NCI-H2107 treated with DMSO at 0.1 percent for 48 hours (cell line): ENCODE measurements around the gene ASMT.
A peak's percentile ranks its signal among the peaks of the same experiment; 100 is the strongest.
"Not testable (repeated sequence)": the region's sequence is repeated elsewhere in the genome, so short reads cannot be mapped to it uniquely, and the experiment has no call there.

Source experiments
- DNase-seq: peaks from one replicate; lab custom pipeline; 2025; ENCODE audit not compliant: unreplicated experiment; lab: John Stamatoyannopoulos, UW

ASMT gene, protein sequence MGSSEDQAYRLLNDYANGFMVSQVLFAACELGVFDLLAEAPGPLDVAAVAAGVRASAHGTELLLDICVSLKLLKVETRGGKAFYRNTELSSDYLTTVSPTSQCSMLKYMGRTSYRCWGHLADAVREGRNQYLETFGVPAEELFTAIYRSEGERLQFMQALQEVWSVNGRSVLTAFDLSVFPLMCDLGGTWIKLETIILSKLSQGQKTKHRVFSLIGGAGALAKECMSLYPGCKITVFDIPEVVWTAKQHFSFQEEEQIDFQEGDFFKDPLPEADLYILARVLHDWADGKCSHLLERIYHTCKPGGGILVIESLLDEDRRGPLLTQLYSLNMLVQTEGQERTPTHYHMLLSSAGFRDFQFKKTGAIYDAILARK

DNA sequence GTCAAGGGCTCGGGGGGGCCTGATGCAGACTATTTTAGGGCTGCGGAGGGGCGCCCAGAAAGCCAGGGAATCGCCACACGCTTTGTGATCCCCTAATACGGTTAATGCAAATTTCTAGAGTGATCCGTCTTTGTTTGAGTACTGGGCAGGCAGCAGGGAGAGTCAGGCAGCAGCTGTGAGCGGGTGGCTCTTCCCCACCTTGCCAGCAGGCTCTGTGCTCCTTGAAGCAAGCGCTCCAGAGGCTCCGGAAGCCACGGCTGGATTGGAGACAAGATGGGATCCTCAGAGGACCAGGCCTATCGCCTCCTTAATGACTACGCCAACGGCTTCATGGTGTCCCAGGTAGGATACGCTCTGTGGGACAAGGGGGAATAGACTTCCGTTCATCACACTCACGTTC, at the start of gene ASMT:
ASMT (plus strand) TSS at position 133 of the 400 bp plus-strand sequence; CDS start at position 274, 141 bp downstream.
- no peak for DNase-seq

DNA sequence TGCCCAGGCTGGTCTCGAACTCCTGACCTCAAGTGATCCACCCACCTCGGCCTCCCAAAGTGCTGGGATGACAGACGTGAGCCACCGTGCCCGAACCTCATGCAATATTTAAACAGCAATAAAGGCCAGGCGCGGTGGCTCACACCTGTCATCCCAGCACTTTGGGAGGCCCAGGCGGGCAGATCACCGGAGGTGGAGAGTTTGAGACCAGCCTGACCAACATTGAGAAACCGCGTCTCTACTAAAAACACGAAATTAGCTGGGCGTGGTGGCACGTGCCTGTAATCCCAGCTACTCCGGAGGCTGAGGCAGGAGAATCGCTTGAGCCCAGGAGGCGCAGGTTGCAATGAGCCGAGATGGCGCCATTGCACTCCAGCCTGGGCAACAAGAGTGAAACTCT, 40.7 kb upstream of the ASMT start:
- DNase-seq: not testable (repeated sequence)

DNA sequence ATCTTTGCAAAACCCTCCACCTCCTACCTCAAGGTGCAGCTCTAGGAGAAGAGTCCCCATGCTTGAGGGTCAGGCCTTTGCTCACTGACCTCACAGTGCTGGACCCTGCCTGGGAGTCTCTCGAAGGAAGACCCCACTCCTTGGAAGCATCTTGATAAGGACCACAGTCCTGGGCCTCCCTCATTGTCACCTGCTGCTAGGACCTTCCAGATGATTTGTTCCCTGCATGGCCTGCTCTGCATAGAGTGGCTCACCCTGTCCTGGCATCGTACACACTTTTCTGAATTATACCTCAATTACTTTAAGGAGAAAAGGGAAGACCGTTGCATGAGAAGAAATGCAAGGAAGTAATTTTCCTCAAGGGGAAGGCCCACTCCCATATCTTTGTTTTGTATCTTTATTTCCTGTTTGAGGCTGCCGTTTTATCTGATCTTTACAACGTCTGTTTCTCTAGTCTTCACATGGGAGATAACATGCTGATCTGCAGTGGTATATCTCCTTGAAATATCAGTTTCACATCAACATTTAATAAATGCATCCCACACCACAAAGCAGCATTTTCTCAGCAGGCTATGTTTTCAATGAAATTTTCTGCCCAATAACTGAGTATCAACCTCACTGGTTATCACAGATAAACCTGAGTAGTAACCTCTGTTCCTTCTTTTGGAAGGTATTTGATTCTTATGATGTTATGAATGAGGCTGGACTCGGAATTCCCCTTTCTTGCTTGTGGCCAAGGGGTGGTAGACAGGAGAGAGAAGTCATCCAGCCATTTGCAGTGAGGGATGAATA, 38.5 kb upstream of the ASMT start:
- DNase-seq: no peak

DNA sequence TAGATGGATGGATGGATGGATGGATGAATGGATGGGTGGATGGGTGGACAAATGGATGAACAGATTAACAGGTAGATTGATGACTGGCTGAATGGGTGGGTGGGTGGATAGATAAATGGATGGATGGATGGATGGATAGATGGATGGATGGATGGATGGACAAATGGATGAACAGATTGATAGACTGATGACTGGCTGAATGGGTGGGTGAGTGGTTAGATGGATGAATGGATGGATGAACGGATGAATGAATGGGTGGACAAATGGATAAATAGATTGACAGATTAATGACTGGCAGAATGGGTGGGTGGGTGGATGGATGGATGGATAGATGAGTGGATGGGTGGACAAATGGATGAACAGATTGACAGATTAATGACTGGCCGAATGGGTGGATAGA, 37.0 kb upstream of the ASMT start:
- DNase-seq: no peak

DNA sequence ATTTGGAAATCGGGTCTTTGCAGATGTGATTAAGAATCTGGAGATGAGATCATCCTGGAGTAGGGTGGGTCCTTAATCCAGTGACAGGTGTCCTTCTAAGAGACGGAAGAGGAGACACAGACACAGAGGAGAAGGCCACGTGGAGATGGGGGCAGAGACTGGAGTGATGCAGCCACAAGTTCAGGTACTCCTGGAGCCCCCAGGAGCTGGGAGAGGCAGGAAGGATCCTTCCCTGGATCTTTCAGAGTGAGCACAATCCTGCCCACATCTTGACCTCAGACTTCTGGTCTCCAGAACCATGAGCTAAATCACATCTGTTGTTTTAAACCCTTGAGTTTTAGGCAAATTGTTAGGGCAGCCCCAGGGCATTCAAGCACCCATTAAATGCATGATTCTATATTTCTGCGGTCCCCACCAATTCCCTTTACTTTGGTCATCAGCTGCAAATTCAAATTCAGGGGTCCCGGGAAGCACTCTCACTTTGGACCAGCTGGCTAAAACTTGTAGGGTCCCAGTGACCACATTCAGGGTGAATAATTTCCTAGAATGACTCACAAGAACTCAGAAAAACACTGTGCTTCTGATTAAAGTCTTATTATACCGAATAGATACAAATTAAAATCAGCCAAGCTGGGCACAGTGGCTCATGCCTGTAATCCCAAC, 36.2 kb upstream of the ASMT start:
- DNase-seq: no peak

DNA sequence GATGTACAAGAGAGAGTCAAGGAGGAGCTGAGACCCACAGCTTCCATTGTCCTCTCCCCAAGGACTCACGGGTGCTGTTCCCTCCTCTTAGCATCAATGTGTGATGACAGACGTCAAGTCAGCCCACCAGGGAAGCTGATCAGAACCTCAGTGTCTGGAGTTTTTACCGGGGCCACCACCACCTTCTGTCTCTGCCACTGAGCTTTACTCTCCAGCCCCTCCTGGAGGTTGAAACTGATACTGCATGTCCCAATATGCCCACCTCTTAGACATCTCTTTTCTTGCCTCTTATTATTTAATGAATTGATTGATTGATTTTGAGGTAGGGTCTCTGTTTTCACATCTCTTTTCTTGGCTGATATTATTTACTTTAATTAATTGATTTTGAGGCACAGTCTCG, 33.7 kb upstream of the ASMT start:
- peak; percentile 54 for DNase-seq

DNA sequence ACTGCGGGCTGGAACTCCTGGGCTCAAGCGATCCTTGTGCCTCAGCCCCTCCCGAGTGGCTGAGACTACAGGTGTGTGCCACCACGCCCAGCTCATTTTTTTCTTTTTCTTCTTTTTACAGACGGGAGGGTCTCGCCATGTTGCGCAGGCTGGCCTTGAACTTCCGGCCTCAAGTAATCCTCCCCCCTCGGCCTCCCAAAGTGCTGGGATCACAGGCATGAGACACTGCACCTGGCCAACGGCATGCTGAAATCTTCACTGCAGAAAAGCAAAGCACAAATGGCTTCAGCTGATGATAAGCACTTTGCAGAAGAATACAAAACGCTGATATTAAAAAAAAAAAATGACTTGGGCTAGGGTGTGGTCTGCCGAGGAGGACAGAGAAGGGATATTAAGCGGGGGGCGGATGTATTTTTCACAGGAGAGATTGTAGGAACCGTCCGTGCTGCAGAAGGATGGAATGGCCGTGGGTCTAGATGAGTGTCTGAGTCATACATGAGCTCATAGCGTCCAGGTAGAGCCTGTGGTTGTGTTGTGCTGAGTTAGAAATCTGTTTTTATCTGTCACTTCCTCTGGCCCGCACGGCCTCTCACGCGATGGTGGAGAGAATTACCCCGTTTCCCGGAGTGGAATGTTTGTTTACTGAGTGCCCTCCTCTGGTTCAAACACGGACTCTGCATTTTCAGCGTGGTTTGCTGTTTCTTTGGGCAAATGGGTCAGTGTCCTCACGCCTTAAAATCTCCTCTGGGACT, 32.0 kb upstream of the ASMT start:
- DNase-seq: no peak

DNA sequence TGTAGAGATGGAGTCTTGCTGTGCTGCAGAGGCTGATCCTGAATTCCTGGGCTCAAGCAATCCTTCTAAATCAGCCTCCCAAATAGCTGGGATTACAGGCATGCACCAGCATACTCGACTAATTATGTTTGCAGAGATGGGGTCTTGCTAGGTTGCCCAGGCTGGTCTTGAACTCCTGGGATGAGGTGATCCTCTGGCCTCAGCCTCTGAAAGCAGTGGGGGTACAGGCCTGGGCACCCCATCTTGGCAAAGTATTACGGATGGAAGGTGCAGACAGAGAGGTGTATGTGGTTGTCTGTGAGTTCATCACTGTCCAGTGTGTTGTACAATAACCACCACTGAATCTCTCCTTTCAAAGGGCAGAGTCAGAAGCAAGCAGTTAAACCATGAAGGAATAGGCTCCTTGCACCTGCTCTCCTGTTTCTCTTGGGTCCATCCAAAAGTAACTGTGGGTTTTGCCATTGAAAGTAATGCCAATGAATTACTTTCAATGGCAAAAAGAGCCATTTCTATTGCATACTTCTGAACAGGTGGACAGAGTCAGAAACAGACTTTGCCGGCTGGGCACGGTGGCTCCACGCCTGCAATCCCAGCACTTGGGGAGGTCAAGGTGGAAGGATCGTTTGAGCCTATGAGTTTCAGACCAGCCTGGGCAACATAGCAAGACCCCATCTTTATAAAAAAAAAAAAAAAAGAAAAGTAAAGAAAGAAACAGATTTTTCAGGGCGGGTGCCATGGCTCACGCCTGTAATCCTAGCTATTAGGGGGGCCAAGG, 30.4 kb upstream of the ASMT start:
- DNase-seq: no peak

DNA sequence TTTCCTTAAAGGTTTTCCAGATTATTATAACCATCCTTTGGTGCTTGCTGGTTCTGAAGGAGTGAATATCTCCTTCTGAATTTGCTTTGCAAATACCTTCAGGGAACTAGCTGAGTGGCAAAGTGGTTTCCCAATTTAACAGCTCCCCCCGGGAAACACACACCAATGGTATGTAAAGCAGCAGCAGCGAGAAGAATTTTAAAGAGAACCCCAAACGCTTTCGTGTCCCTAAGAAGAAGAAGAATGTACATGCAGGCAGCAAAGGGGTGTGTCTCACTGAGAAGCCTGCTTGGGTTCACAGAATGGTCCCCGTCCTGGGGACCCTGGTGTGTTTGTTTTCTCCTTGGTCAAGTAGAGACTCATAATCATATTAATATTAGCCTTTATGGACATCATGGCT, 27.7 kb upstream of the ASMT start:
- no peak for DNase-seq

DNA sequence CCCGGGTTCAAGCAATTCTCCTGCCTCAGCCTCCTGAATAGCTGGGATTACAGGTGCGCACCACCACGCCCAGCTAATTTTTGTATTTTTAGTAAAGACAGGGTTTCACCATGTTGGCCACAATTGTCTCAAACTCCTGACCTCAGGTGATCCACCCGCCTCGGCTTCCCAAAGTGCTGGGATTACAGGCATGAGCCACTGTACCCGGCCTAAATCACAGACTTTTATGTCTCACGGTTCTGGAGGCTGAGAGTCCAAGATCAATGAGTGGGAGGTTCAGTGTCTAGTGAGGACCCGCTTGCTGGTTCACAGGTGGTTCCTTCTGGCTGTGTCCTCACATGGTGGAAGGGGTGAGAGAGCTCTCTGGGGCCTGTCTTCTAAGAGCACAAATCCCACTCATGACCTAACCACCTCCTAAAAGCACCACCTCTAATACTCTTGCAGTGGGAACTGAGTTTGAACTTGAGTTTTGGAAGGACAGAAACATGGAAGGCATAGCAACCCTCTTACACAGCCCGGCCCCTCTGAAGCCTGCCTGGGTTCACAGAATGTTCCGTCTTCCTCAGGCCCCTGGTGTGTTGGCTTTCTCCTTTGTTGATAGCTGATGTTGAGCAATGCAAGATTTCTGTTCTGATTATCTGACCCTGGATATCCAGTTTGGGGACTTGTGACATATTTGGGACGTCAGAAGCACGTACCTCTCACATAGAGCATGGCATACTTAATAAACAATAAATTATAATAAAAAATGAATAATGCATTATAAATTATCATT, 25.3 kb upstream of the ASMT start:
- DNase-seq: no peak

DNA sequence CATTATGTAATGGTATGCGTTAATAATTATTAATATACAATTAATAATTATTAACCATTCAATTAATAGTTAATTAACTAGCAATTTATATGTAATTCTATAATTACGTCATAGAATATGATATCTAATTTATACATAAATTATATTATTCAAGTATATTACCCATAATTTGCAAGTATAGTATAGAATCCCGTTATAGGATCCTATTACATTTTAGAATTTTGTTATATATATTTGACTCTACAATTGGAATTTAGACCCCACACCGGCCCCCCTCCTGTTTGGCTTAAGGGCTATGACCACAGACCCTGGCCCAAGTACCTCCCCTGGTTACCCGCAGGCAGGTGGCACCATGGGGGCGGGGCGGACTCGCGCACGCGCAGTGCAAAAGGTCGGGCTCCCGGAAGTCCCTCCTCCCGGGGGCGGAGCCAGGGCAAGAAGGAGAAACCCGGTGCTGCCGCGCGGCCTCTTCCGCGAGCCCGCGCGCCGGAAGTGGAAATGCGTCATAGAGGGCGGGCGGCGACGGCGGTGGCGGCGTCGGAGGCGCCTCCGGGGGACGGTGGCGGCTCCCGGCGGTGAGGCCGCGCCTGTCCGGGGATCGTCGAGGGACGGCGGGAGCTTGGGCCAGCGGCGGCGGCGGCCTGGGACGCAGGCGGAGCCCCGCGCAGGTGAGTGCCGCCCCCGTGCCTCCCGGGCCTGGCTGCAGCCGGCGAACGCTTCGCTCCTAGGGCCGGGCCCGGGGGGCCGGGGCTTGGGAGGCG, 23.6 kb upstream of the ASMT start, which contains the start of gene AKAP17A:
AKAP17A (plus strand) TSS at position 503 of the 761 bp plus-strand sequence. CDS start 1,859 bp downstream, outside the sequence.
- peak; percentile 87 for DNase-seq

DNA sequence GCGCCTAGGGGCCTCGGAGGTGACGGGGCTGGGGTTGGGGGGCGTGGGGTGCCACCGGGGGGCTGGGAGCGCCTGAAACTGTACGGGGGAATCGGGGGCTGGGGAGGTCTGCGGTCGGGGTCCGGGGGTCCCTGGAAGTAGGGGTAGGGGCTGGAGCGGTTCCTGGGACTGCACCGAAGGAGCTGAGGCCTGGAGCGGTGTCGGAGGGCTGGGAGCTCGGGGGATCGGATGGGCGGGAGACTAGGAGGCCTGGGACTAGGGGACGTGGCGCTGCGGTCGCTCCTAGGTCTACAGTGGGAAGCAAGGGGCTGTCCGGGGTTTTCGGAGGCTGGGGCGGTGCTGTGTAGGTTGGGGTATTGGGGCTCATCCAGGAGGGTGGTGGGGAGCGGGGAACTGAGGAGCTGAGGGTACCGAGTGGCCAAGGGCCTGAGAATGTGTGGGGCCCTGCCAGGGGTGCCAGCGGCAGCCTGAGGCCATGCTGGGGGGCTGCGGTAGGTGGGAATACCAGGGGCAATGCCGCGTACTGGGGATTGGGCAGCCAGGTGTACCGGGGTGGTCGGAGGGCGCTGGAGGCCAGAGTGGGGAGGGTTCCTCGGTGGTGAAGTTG, 22.9 kb upstream of the ASMT start:
- DNase-seq: no peak

DNA sequence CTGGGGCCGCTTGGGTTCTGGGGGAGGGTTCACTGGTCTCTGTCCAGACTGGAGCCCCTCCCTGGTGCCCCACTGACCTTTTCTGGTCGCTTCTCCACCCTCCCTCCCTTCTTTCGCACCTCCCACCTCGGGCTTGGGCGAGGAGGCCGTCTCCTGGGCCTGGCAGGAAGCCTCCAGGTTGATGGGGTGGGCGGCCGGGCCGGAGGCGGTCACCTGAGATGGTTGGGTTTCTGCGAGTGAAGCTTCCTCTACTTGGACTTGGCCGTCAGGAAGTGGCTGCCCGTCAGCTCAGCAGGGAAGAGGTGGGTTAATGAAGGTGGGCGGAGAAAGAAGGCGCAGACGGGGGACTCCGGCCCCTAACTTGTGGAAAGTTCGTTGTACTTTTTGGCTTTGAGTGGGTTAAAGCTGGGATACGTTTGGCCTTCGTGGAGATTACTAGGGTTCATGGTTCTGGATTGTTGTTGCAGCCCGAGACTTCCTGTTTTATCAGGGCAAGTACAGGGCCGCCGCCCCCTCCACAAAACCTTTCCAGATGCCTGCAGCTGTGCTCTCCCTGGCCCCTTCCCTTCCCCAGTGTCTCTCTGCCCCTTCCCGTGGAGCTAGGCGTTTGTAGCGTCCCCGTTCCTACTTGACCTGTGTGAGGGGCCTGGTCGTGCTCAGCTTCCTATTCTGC, 22.3 kb upstream of the ASMT start:
- no peak for DNase-seq

DNA sequence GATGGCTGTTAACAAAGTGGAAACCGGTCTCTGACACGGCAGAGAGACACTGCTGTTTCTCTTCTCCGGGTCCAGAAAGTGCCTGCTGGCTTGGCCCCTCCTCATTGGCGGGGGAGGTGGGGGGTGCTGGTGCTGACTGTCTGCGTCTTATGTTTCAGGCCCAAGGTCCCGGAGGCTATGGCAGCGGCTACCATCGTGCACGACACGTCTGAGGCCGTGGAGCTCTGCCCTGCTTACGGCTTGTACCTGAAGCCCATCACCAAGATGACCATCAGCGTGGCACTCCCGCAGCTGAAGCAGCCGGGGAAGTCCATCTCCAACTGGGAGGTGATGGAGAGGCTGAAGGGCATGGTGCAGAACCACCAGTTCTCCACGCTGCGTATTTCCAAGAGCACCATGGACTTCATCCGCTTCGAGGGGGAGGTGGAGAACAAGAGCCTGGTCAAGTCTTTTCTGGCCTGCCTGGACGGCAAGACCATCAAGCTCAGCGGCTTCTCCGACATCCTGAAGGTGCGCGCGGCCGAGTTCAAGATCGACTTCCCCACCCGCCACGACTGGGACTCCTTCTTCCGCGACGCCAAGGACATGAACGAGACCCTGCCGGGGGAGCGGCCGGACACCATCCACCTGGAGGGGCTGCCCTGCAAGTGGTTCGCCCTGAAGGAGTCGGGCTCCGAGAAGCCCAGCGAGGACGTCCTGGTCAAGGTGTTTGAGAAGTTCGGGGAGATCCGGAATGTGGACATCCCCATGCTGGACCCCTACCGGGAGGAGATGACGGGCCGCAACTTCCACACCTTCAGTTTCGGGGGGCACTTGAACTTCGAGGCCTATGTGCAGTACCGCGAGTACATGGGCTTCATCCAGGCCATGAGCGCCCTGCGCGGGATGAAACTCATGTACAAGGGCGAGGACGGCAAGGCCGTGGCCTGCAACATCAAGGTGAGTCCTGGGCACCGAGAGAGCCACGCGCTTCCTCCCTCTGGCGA, 21.3 kb upstream of the ASMT start:
- no peak for DNase-seq

DNA sequence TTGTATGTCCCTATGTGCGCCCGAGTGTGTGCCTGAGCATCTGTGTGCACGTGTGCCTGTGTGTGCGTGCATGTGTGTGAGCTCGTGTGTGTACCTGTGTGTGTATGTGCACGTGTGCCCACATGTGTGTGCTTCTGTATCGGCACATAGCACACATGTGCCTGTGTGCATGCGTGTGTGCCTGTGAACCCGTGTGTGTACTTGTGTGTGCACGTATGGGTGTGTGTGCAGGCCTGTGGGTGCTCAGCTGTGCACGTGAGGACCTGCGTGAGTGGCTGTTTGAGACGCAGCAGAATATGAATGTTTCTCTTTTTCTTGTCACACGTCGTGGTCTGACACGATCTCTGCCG, 19.2 kb upstream of the ASMT start:
- no peak for DNase-seq

DNA sequence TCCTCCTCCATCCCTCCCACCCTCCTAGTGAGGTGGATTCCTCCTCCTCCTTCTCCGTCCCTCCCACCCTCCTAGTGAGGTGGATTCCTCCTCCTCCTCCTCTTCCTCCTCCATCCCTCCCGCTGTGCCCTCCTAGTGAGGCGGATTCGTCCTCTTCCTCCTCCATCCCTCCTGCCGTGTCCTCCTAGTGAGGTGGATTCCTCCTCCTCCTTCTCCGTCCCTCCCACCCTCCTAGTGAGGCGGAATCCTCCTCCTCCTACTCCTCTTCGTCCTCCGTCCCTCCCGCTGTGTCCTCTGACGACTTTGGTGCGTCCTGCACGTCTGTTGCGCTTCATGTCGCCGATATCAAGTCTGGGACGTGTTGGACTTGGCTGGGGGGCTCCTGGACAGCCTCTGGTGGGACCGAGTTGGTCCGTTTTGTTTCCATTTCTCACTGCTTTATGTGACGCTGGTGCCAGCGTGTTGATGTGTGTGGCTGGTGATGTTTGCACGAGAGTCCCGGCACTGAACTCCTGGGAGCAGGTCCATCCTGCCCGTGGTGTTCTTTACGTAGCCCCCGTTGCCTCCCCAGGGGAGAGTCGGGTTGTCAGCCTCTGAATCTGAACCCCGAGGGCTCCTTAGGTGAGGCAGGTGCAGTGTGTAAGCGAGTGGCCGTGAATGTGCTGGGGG, 18.0 kb upstream of the ASMT start:
- no peak for DNase-seq
